Measurements from ENCODE around the gene TRPM2.

DNA sequence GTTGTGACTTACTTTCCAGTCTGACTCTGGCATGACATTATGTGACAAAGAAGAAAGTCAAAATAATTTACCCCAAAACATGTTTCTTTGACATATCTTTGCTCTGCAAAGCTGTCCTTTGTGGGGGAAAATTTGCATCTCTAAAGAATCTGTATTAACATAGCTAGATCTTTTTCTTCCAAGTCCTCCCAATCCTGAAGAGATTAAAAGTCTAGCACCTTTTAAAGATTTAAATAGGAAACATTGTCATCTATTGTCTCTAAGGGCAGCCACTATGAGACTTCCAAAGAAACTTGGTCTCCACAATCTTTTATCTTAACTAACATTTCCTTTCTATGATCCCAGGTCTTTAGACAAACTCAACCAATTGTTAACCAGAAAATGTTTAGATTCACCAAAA lies 117.9 kb downstream of the TRPM2 start:
- TF ChIP-seq POLR2A (IDR thresholded peaks at IDR 0.05; ENCODE audit: low read depth) = no peak
- TF ChIP-seq, protein P1, sequence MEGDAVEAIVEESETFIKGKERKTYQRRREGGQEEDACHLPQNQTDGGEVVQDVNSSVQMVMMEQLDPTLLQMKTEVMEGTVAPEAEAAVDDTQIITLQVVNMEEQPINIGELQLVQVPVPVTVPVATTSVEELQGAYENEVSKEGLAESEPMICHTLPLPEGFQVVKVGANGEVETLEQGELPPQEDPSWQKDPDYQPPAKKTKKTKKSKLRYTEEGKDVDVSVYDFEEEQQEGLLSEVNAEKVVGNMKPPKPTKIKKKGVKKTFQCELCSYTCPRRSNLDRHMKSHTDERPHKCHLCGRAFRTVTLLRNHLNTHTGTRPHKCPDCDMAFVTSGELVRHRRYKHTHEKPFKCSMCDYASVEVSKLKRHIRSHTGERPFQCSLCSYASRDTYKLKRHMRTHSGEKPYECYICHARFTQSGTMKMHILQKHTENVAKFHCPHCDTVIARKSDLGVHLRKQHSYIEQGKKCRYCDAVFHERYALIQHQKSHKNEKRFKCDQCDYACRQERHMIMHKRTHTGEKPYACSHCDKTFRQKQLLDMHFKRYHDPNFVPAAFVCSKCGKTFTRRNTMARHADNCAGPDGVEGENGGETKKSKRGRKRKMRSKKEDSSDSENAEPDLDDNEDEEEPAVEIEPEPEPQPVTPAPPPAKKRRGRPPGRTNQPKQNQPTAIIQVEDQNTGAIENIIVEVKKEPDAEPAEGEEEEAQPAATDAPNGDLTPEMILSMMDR (IDR thresholded peaks at IDR 0.05) = no peak
- TF ChIP-seq POLR2AphosphoS5 (IDR thresholded peaks at IDR 0.05) = no peak
- no peak for TF ChIP-seq EP300 (IDR thresholded peaks at IDR 0.05)
